Measurements from ENCODE around the gene JMJD4.
A peak's percentile ranks its signal among the peaks of the same experiment; 100 is the strongest.

Gene JMJD4

GRCh38 chr1:227748496-227749182, 13.5 kb upstream of the JMJD4 start:
- peak; percentile 55 for DNase-seq

- no peak for DNase-seq
These were observed 12.9 kb upstream of the JMJD4 start for GRCh38 chr1:227747948-227748495.

GRCh38 chr1:227747382-227747781, 12.3 kb upstream of the JMJD4 start:
- DNase-seq, result no peak

DNA sequence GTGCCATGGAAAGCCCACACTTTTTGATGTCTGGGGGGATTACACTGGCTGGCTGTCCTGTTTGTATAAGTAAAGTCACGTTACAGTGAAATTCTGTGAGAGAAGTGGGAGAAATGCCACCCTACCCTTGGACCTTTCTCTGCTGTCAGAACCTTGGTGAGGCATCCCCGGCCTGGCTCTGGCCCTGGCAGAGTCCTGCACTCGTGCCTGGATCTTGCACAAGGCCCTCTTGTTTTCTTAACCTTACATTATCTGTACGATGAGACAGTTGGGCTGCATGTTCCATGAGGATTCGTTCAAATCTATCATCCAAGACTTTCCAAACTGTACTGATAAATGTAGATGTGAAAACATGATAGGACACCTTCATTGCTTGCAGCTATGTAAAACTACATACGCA, 11.6 kb upstream of the JMJD4 start:
- DNase-seq, result no peak

- DNase-seq, result no peak
These were observed 10.6 kb upstream of the JMJD4 start for GRCh38 chr1:227745568-227746265.

DNA sequence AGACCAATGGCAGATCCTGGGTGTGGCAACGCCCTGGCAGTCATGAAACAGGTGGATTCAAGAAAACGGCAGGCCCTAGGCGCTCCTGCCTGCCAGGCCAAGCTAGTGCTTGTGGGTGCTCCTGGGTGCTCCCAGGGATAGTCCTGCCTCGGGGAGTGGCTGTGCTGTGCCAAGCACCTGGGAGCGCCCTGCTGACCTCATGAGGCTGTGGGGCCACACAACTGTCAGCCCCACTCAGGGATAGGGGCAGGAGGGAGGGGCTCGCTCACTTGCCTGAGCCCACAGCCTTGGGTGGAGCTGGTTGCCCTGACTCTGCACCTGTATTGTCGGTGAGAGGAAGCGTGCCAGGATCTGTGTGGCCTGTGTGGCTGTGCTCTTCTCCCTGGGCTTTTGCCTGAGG, 9.6 kb upstream of the JMJD4 start:
- no peak for DNase-seq

DNA sequence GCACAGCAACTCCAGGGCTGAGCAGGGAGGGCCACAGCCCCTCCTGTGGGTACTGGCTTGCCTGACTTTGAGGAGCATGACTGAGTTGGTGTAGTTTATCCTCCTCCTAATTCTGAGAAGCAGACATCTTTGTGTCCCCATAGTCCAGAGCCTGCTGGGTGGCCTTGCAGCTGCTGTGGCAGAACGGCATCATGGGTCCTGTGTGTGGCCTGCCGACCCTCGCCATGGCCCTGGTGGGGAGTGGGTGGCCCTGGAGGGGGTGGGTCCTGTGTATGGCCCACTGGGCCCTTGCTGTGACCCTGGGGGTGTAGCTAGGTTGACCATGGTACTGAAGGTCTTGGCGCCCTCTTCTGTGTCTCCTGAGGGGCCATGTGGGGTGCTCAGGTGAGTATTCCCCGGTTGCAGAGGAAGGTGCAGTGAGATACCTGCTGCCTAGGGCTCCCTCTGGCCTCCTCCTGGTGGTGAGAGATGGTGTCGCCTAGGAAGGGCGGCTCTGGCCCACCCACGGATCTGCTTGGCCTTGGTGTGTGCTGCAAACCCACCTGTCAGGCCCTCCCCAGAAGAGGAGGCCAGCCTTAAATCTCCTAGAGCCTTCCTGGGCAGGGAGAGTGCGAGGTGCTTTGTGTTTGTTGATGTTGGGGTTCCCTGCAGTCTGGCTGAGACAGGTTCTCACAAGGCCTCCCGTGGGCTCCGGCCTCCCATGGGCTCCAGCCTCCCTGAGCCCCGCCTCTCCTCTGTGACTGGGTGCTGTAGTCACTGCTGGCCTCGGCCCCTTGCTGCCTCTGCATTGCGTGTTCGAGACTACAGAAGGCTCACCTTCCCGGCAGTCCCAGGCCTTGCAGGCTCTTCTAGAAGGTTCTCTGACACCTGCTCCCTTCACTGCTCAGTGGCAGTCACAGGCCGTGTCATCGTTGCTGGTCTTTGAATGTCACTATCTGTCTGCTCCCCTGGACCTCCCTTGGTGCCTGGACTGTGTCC, 7.9 kb upstream of the JMJD4 start:
- no peak for DNase-seq

DNA sequence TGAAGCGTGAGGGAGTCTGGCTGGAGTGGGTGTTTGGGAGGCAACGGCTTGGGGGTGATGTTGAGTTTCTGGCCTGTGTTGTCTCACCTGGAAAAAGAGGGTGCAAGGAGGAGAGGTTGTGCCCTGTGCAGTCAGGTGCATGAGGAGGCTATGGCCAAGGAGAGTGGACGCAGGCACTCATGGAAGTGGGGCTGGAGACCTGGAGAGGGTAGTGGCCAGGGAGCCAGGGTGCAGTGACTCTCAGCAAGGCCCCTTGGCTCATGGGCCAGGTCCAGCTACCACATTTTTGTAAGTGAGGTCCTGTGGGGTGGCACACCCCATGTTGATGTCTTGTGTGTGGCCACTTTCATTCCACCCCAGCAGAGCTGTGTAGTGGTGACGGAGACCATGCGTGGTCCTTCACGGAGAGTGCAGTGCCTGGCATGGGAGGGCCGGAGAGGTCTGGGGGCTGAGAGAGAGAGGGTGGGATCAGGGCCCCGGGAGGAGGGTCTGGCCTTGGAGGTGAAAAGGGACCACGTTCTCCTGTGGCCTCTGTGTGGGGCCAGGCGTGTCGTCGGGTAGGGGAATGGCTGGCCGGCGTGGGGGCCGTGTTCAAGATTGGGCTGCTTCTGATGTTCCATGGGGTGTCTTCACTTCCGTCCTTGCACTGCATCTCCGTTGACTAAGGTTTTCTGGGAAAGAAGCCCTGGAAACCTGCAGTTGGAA, 6.2 kb upstream of the JMJD4 start:
- no peak for DNase-seq

- no peak for DNase-seq
These were observed 5.4 kb upstream of the JMJD4 start for GRCh38 chr1:227740401-227740960.

DNA sequence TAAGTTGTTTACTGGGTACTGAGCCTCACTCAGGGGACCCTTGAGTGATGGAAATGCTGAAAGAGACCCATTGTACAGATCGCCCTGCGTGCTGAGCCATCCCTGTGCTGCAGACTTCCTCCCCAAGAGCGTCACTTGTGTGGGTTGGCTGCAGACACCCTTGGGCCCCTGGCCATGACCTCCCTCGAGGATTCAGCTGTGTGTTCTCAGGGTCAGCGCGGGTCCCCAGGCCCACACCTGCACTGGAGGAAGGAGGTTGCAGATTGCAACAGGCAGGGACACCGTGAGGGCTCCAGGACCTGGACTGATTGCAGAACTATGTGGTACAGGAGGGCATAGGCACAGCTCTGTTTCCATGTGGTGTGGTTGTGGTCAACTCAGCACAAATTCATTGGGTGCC, 4.5 kb upstream of the JMJD4 start:
- DNase-seq, result peak; percentile 16

DNA sequence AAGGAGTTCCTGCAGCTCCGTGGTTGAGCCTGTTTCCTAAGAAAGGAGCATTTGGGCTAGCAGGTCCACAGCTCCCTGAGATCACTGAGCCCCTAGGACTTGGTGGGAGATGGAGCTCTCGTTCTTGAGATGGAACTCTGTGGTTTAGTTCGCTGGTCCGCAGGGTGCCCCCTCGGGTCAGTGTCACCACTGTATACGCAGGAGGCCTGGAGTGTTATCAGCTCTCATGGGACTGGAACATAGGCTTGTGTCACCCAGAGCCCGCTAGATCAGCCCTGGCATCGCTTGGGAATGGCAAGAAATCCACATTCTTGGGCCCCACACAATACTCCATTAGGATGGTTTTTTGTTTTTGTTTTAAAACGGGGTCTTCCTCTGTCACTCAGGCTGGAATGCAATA, 3.7 kb upstream of the JMJD4 start:
- DNase-seq, result no peak

DNA sequence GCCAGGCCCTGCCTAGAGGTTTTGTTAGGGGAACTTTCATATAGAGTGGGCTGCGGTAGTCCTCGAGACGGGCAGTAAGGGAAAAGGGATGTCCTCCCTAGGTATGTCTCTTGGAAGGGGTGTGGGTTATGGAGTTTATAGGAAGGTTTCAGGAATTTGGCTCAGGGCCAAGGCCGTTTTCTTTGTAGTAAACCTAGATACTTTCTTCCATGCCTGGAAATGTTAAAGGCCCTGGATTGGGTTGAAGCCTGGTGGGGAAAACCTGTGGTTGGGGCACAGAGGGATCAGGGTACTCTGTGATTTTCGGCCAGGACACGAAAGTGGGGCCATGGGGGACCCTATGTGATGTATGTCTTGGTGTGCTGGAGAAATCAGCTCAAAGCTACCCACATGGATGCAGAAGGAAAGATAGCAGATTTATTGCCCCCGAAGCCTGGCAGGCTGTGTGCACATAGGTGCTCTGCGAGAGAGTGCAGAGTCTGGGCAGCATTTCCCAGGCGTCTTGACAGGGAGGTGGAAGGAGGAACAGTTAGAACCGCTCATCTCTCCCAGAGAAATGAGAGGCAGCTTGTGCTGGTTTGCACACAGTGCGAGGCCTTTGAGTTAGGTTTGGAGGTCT, 1.8 kb upstream of the JMJD4 start:
- DNase-seq, result no peak

- no peak for DNase-seq
These were observed 610 bp upstream of the JMJD4 start for GRCh38 chr1:227735539-227736285.

- DNase-seq, result no peak
These were observed 601 bp downstream of the JMJD4 start for GRCh38 chr1:227734546-227734855.

- DNase-seq, result no peak
These were observed 1.2 kb downstream of the JMJD4 start for GRCh38 chr1:227733751-227734545.

DNA sequence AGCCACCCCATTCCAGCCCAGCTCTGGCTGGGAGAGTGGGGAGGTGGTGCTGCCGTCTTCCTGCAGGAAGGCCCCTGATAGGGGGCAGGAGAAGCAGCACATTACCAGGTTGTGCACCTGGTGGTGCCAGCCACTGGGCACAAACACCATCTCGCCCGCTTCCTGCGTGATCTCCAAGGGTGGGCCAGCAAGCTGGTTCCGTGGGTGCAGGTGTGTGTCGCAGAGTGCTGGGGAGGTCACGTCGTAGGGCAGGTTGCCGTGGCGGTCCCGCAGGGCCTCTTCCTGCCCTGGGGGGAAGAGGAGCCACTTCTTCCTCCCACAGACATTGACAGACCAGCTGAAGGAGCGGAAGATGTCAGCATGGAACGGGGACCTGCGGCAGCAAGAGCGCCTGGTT, 1.8 kb downstream of the JMJD4 start:
- DNase-seq, result no peak

GRCh38 chr1:227732586-227733308, 2.4 kb downstream of the JMJD4 start:
- DNase-seq, result no peak

DNA sequence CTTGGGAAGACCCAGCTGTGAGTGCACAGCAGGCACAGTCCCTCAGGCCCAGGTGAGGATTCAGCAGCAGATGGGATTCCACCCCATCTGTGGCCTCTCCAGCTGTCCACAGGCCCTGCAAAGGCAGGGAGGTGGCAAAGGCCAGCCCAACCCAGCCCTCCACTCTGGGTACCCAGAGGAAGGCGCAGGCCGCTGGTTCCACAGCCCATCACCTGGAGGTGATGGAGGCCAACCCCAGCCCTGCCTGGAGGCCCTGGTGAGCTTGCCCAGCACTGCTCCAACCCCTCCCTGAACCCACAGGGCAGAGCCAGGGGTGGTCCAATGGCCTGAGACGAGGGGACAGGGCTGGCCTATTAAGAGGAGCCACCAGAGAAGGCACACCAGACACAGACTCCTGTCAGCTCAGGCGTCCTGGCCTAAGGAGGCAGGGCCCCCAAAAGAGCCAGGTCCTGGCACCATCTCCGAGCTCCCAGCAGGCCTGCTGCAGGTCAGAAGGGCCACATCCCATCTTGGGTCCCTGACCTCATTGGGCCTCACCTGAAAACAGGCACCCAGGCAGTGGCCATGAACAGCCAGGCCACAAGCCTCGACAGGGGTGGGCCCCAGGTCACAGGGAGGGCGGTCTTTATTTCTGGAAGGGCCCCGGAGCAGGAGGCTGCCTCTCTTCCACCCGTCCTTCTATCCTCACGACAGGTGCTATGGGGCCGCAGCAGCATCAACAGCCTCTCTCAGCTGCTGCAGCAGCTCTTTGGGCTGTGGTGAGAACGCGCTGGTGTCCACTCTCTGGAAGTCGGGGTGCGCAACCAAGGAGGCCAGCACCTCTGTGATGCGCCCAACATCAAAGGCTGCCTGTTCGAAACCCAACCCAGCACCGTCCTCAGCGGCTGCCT, 3.2 kb downstream of the JMJD4 start:
- DNase-seq, result no peak

GRCh38 chr1:227731241-227731677, 3.8 kb downstream of the JMJD4 start:
- no peak for DNase-seq

Data from MV-4-11 (cell line).